Posterior cingulate gyrus (tissue), 11 donors: ENCODE results near the gene F8A1.
"Not testable (repeated sequence)": the region's sequence is repeated elsewhere in the genome, so short reads cannot be mapped to it uniquely, and the experiment has no call there.

Experiments
- DNase-seq, 10 donors: peaks; one replicate each; pipeline versions ENCODE4 v3.0.0 to v3.0.0-alpha.2; 2020 to 2021; ENCODE audit warnings: mixed read lengths in 3 of 10
- intact Hi-C: fragments of 100-400 bp; cut with DNase I; formaldehyde crosslinking; loops from one replicate; pipeline ENCODE4 v1.15.1; 2023

The F8A1 gene

DNA sequence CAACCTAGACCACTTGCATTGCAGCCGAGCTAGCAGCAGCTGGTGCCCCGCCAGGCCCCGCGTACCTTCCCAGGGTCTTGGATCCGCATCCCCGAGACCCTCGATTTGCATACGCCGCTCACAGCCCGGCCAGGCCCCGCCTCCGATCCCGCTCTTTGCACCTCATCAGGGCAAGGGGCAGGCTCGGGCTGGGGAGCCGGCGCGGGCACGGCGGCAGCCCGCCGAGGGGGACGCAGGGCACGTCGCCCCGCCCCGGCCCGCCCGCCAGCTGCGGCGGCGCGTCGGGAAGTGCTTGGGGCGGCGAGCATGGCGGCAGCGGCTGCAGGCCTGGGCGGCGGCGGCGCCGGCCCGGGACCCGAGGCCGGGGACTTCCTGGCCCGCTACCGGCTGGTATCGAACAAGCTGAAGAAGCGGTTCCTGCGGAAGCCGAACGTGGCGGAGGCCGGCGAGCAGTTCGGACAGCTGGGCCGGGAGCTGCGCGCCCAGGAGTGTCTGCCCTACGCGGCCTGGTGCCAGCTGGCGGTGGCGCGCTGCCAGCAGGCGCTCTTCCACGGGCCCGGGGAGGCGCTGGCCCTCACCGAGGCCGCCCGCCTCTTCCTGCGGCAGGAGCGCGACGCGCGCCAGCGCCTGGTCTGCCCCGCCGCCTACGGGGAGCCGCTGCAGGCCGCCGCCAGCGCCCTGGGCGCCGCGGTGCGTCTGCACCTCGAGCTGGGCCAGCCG lies at the start of gene F8A1:
TSS of gene F8A1 (plus strand) at position 287 of the 720 bp plus-strand sequence. CDS start at position 307, 20 bp downstream.
- intact Hi-C loops, result not testable (repeated sequence)
- peak in 3 of 10 donors; percentile 8 to 83 (median 8) for DNase-seq

DNA sequence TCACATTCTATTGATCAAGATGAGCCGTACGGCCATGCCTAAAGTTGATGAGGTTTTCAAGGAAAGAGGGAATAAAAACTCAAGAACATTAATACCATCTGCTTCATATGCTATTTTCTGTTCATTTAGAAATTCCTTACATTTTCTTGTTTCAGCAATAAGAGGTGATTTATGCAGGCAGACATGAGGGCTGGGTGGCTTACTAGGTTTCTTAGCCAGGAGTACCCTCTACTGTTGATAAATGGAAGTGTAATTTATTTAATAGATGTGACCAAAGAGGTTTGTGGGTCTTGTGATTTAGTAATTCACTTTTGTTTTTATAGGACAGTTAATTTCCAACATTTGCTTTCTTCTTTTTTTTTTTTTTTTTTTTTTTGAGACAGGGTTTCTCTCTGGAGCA lies 45.3 kb upstream of the F8A1 start:
- DNase-seq, result no peak
- intact Hi-C loops, result no loop called here

DNA sequence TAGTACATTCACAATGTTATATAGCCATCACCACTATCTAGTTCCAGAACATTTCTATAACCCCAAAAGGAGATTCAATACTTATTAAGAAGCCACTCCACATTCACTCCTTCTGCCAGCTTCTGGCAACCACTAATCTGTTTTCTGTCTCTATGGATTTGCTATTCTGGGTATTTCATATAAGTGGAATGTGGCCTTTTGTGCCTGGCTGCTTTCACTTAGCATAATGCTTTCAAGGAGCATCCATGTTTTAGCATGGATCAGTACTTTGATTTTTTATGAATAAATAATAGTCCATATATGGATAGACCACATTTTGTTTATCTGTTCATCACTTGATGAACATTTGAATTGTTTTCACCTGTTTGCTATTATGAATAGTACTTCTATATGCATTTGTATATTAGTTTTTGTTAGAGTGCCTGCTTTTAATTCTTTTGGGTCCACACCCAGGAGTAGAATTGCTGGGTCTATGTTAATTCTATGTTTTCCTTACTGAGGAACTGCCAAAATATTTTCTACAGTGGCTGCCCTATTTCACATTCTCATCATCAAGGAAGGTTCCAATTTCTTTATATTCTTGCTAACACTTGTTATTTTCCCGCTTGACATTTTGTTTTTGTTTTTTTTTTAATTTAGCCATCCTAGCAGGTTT lies 35.1 kb upstream of the F8A1 start:
- no peak for DNase-seq
- intact Hi-C loops, result no loop called here

GRCh38 chrX:154855256-154855655 lies 30.9 kb upstream of the F8A1 start:
- intact Hi-C loops, result no loop called here
- DNase-seq, result no peak

DNA sequence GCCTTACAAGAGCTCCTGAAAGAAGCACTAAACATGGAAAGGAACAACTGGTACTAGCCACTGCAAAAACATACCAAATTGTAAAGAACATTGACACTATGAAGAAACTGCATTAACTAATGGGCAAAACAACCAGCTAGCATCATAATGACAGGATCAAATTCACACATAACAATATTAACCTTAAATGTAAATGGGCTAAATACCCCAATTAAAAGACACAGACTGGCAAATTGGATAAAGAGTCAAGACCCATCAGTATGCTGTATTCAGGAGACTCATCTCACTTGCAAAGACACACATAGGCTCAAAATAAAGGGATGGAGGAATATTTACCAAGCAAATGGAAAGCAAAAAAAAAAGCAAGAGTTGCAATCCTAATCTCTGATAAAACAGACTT lies 17.6 kb upstream of the F8A1 start:
- DNase-seq, intact Hi-C loops: not testable (repeated sequence)

- no peak for DNase-seq
- intact Hi-C loops, result no loop called here
These were observed 12.8 kb upstream of the F8A1 start for GRCh38 chrX:154873329-154873728.

DNA sequence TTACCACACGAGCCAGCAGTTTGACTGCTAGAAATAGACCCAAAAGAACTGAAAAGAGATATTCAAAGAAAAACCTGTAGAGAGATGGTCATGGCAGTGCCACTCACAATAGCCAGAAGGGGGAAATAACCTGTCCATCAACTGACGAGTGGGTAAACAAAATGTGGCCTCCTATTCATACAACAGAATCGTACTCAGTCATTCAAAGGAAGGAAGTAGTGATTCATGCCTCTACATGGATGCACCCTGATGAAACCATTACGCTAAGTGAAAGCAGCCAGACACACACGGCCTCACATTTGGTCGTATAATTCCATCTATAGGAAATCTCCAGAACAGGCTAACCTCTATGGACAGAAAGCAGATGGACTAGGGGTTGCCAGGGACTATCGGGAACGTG lies 2.1 kb upstream of the F8A1 start:
- DNase-seq, intact Hi-C loops: not testable (repeated sequence)

DNA sequence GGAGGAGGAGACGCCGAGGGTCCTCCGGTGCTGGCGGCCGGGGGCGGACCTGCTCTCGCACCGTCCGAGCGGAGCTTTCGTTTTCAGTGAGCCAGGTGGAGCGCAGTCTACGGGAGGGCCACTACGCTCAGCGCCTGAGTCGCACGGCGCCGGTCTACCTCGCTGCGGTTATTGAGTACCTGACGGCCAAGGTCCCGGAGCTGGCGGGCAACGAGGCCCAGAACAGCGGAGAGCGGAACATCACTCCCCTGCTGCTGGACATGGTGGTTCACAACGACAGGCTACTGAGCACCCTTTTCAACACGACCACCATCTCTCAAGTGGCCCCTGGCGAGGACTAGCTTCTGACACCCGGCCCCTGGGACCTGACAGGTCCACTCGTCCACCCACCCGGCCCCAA lies 1.1 kb upstream of the F8A1 start:
- intact Hi-C loops, DNase-seq: not testable (repeated sequence)

DNA sequence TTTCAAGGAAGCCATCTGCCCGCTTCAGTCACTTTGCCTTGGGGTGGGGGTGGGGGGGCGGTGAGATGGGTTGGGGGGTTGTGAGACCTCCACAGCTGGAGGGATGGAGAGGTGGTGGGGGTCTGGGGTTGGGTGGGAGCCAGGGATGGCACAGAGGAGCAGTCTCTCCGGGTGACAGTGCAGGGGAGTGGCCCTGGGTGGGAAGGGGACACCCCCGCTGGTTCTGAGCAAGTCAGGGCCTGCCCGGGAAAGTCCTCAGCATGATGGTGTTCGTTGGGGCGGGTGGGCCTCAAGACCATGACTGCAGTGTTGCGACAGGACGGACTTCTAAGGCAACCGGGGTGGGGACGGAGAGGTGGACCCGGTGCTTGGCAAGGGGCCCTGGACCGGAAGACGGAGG lies 606 bp upstream of the F8A1 start:
- intact Hi-C loops, DNase-seq: not testable (repeated sequence)

DNA sequence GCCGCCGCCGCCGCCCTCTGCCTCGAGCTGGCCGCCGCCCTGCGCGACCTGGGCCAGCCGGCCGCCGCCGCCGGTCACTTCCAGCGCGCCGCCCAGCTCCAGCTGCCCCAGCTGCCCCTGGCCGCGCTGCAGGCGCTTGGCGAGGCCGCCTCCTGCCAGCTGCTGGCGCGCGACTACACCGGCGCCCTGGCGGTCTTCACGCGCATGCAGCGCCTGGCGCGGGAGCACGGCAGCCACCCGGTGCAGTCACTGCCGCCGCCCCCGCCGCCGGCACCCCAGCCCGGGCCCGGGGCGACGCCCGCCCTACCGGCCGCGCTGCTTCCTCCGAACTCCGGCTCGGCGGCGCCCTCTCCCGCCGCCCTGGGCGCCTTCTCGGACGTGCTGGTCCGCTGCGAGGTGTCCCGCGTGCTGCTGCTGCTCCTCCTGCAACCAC lies 650 bp downstream of the F8A1 start:
- DNase-seq, intact Hi-C loops: not testable (repeated sequence)

- intact Hi-C loops, result no loop called here
- no peak for DNase-seq
These were observed 5.0 kb downstream of the F8A1 start for GRCh38 chrX:154890990-154891639.

- intact Hi-C loops, result no loop called here
- no peak for DNase-seq
These were observed 6.1 kb downstream of the F8A1 start for GRCh38 chrX:154892296-154892695.

- intact Hi-C loops, result no loop called here
- DNase-seq, result no peak
These were observed 14.2 kb downstream of the F8A1 start for GRCh38 chrX:154900323-154900722.

GRCh38 chrX:154902408-154902807 lies 16.3 kb downstream of the F8A1 start:
- no peak for DNase-seq
- intact Hi-C loops, result no loop called here

DNA sequence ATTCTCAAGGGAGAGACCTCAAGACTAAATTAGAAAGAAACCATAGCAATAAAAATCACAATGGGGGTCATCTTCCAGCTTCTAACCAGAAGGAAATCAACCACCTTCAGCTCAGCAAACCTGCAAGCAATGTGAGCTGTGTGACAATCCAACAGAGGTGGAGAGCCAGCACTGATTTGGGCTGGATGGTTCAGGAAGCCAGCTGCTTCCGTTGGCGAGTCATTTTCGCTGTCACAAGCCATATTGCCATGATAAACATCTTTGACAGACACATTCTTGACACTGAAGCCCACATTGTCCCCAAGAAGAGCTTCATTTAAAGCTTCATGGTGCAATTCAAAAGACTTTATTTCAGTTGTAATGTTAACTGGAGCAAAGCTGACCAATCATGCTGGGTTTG lies 22.7 kb downstream of the F8A1 start:
- DNase-seq, result no peak
- intact Hi-C loops, result no loop called here

DNA sequence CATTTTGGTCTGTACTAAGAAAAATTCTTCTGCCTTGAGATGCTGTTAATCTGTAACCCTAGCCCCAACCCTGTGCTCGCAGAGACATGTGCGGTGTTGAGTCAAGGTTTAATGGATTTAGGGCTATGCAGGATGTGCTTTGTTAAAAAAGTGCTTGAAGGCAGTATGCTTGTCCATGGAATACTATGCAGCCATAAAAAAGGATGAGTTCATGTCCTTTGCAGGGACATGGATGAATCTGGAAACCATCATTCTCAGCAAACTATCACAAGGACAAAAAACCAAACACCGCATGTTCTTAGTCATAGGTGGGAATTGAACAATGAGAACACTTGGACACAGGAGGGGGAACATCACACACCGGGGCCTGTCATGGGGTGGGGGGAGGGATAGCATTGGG lies 23.9 kb downstream of the F8A1 start:
- DNase-seq, intact Hi-C loops: not testable (repeated sequence)

DNA sequence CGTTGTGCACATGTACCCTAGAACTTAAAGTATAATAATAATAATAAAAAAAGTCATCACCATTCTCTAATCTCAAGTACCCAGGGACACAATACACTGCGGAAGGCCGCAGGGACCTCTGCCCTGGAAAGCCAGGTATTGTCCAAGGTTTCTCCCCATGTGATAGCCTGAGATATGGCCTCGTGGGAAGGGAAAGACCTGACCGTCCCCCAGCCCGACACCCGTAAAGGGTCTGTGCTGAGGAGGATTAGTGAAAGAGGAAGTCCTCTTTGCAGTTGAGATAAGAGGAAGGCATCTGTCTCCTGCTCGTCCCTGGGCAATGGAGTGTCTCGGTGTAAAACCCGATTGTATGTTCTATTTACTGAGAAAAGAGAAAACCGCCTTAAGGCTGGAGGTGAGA lies 24.4 kb downstream of the F8A1 start:
- intact Hi-C loops, DNase-seq: not testable (repeated sequence)

DNA sequence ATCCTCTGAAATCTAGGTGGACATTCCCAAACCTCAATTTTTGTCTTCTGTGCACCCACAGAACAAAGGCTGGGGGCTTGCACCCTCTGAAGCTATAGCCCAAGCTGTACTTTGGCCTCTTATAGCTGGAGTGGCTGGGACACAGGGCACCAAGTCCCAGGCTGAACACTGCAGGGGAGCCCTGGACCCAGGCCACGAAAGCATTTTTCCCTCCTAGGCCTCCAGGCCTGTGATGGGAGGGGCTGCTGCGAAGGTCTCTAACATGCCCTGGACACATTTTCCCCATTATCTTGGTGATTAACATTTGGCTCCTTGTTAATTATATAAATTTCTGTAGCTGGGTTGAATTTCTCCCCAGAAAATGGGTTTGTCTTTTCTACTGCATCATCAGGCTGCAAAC lies 27.9 kb downstream of the F8A1 start:
- intact Hi-C loops, result no loop called here
- DNase-seq, result no peak

- peak in 6 of 10 donors; percentile 6 to 55 (median 15) for DNase-seq
- intact Hi-C loops, result no loop called here
These were observed 31.9 kb downstream of the F8A1 start for GRCh38 chrX:154918060-154918483.

GRCh38 chrX:154924771-154925170 lies 38.6 kb downstream of the F8A1 start:
- intact Hi-C loops, result not testable (repeated sequence)
- DNase-seq, result peak in 1 of 10 donors; percentile 31
